Measurements from ENCODE around the gene TSC22D2. TPM values are rescaled to one million over a fixed set of nuclear protein-coding genes. Genes with fewer than 3 reads are reported as not detected.

Gene TSC22D2
- total and polyA plus RNA-seq, 10 of the 15 experiments (the other 5 are each of a cell fraction or from before 2014, with no cell fraction given), result 7.4 to 19.4 (median 10.9) TPM

DNA sequence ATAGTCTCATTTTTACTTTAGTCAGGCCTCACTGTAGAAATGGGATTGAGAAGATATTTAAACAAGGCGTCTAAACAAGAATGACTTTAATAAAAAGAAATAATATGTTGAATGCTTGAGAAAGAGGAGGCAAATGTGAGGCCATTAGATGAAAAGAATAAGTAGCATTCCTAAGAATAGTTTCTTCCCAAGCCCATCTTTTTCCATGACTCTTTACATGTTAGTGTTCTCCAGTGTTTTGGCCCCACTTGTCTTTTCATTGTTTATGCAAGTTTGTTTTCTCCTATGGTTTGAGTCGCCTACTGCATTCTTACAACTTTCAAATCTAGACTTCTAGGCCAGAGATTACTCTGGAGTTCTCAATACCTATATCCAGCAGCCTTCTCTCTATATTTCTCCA lies 39.0 kb downstream of the TSC22D2 start:
- no peak overlapping the region for H3K9ac ChIP-seq (ENCODE audit: control insufficient read depth, insufficient read depth, low read length)
- H3K9me3 ChIP-seq (replicated peaks; ENCODE audit: control insufficient read depth, insufficient read depth, low read length), result no peaks in the 10 kb centered on the region
- H3K36me3 ChIP-seq (ENCODE audit: control insufficient read depth in 2 of 2, insufficient read depth in 2 of 2, low read length in 1 of 2), result peaks cover 0 to 3% of the 10 kb centered on the region in 2 experiments; a peak in 2 of 4 replicates
- no peak overlapping the region for H2AFZ ChIP-seq (ENCODE audit: control insufficient read depth, low read depth, low read length)
- BruUV-seq (replicated peaks), result no TSS peak
- FAIRE-seq, result no peak
- H3K4me3 ChIP-seq, result no peak overlapping the region
- RAD21 ChIA-PET (ENCODE audit: unreplicated experiment), result no interaction called here
- DNase-seq (ENCODE audit: low read depth, low spot score), result no peak
- SMC1A ChIA-PET (ENCODE audit: uncharacterized antibody, unreplicated experiment), result no interaction called here
- H3K4me1 ChIP-seq (ENCODE audit: control insufficient read depth, insufficient read depth, low read length), result no peaks in the 10 kb centered on the region
- H3K4me2 ChIP-seq (ENCODE audit: control insufficient read depth, insufficient read depth), result no peak overlapping the region
- intact Hi-C loops (cut with micrococcal nuclease; ENCODE audit: unreplicated experiment), result no loop called here
- no peaks in the 10 kb centered on the region for H3K27me3 ChIP-seq (replicated peaks in 1 of 2; ENCODE audit: control insufficient read depth in 2 of 2, insufficient read depth in 2 of 2, low read length in 1 of 2)
- no peaks in the 10 kb centered on the region for H4K20me1 ChIP-seq (ENCODE audit: control insufficient read depth, insufficient read depth)
- WGBS (ENCODE audit: insufficient coverage, insufficient replicate concordance, low lambda C conversion rate, missing lambda C conversion rate), result 100% methylated on average over 2 of the region's 2 CpGs
- POLR2A ChIA-PET, result no interaction called here
- in situ Hi-C loops (cut with MboI), result no loop called here
- H3K27ac ChIP-seq (ENCODE audit: control insufficient read depth, insufficient read depth), result no peak overlapping the region
- H3K79me2 ChIP-seq (ENCODE audit: control insufficient read depth, insufficient read depth, low read length), result peaks cover 10% of the 10 kb centered on the region
- no peak for ATAC-seq
- CTCF ChIA-PET, result no interaction called here
- TF ChIP-seq KDM1A (IDR thresholded peaks at IDR 0.05; ENCODE audit: borderline replicate concordance) (no peak), RB1 (IDR thresholded peaks at IDR 0.05; ENCODE audit: borderline replicate concordance) (no peak), KLF5 (IDR thresholded peaks at IDR 0.05; ENCODE audit: partially characterized antibody) (no peak), ZNF24 (IDR thresholded peaks at IDR 0.05) (no peak), GABPA (IDR thresholded peaks at IDR 0.05; ENCODE audit: low read depth) (no peak), MYB (IDR thresholded peaks at IDR 0.05; ENCODE audit: borderline replicate concordance, low read depth, low read length) (no peak), MEF2B (IDR thresholded peaks at IDR 0.05; ENCODE audit: partially characterized antibody, poor library complexity, severe bottlenecking) (no peak), CHD4 (IDR thresholded peaks at IDR 0.05) (no peak), RELA (IDR thresholded peaks at IDR 0.05; ENCODE audit: borderline replicate concordance, partially characterized antibody) (no peak), TAF1 (IDR thresholded peaks at IDR 0.05; ENCODE audit: borderline replicate concordance, low read depth, low read length) (no peak), NR2F1 (conservative IDR thresholded peaks at IDR 0.05) (no peak), BCL11A (IDR thresholded peaks at IDR 0.05; ENCODE audit: low read depth, low read length) (no peak), HDGF (IDR thresholded peaks at IDR 0.05) (no peak), ZNF384 (IDR thresholded peaks at IDR 0.05; ENCODE audit: borderline replicate concordance, low read depth, low read length) (no peak)
- TF ChIP-seq, protein P1, sequence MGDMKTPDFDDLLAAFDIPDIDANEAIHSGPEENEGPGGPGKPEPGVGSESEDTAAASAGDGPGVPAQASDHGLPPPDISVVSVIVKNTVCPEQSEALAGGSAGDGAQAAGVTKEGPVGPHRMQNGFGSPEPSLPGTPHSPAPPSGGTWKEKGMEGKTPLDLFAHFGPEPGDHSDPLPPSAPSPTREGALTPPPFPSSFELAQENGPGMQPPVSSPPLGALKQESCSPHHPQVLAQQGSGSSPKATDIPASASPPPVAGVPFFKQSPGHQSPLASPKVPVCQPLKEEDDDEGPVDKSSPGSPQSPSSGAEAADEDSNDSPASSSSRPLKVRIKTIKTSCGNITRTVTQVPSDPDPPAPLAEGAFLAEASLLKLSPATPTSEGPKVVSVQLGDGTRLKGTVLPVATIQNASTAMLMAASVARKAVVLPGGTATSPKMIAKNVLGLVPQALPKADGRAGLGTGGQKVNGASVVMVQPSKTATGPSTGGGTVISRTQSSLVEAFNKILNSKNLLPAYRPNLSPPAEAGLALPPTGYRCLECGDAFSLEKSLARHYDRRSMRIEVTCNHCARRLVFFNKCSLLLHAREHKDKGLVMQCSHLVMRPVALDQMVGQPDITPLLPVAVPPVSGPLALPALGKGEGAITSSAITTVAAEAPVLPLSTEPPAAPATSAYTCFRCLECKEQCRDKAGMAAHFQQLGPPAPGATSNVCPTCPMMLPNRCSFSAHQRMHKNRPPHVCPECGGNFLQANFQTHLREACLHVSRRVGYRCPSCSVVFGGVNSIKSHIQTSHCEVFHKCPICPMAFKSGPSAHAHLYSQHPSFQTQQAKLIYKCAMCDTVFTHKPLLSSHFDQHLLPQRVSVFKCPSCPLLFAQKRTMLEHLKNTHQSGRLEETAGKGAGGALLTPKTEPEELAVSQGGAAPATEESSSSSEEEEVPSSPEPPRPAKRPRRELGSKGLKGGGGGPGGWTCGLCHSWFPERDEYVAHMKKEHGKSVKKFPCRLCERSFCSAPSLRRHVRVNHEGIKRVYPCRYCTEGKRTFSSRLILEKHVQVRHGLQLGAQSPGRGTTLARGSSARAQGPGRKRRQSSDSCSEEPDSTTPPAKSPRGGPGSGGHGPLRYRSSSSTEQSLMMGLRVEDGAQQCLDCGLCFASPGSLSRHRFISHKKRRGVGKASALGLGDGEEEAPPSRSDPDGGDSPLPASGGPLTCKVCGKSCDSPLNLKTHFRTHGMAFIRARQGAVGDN (IDR thresholded peaks at IDR 0.05), result no peak
- TF ChIP-seq, protein P2, sequence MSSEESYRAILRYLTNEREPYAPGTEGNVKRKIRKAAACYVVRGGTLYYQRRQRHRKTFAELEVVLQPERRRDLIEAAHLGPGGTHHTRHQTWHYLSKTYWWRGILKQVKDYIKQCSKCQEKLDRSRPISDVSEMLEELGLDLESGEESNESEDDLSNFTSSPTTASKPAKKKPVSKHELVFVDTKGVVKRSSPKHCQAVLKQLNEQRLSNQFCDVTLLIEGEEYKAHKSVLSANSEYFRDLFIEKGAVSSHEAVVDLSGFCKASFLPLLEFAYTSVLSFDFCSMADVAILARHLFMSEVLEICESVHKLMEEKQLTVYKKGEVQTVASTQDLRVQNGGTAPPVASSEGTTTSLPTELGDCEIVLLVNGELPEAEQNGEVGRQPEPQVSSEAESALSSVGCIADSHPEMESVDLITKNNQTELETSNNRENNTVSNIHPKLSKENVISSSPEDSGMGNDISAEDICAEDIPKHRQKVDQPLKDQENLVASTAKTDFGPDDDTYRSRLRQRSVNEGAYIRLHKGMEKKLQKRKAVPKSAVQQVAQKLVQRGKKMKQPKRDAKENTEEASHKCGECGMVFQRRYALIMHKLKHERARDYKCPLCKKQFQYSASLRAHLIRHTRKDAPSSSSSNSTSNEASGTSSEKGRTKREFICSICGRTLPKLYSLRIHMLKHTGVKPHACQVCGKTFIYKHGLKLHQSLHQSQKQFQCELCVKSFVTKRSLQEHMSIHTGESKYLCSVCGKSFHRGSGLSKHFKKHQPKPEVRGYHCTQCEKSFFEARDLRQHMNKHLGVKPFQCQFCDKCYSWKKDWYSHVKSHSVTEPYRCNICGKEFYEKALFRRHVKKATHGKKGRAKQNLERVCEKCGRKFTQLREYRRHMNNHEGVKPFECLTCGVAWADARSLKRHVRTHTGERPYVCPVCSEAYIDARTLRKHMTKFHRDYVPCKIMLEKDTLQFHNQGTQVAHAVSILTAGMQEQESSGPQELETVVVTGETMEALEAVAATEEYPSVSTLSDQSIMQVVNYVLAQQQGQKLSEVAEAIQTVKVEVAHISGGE (CRISPR knock-in tag; IDR thresholded peaks at IDR 0.05), result no peak
- TF ChIP-seq, protein P3, sequence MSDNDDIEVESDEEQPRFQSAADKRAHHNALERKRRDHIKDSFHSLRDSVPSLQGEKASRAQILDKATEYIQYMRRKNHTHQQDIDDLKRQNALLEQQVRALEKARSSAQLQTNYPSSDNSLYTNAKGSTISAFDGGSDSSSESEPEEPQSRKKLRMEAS (IDR thresholded peaks at IDR 0.05; ENCODE audit: low read depth, low read length), result no peak

All from GM12878 (cell line).